T1000 (cell line): ENCODE measurements around the gene MGAT4A.
"Not testable (repeated sequence)": the region's sequence is repeated elsewhere in the genome, so short reads cannot be mapped to it uniquely, and the experiment has no call there.

ENCODE experiments used
- DNase-seq: peaks from one replicate; lab custom pipeline; 2025; ENCODE audit warnings: mixed read lengths; lab: John Stamatoyannopoulos, UW

The MGAT4A gene

DNA sequence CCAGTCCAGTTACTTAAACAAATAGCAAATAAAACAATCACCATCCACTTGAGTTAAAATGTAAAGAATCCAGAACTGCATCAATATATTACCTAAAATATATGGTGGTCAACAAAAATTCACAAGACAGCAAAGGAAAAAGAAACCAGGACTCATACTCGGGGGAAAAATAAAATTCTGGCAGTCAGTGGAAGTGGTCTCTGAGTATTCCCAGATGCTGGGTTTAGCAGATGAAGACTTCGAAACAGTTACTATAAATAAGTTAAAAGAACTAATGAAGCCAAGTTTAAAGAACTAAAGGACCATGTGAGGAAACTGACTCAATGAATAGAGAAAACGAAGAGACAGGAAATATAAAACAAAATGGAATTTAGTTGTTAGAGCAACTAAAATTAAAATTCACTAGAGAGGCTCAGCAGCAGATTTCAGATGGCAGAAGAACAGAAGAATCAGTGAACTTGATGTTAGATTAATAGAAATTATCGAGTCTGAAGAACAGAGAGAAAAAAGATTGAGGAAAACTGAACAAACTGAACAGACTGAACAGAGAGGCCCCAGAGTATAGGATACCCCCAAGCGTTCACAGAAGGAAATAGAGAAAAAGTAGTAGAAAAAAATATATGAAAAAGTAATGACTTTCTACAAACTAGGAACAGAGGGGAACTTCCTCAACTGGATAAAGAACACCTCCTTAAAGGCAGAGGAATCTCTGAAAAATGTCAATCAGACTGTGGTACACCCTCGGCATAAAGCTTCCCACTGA, 27.9 kb downstream of the MGAT4A start:
- no peak for DNase-seq

DNA sequence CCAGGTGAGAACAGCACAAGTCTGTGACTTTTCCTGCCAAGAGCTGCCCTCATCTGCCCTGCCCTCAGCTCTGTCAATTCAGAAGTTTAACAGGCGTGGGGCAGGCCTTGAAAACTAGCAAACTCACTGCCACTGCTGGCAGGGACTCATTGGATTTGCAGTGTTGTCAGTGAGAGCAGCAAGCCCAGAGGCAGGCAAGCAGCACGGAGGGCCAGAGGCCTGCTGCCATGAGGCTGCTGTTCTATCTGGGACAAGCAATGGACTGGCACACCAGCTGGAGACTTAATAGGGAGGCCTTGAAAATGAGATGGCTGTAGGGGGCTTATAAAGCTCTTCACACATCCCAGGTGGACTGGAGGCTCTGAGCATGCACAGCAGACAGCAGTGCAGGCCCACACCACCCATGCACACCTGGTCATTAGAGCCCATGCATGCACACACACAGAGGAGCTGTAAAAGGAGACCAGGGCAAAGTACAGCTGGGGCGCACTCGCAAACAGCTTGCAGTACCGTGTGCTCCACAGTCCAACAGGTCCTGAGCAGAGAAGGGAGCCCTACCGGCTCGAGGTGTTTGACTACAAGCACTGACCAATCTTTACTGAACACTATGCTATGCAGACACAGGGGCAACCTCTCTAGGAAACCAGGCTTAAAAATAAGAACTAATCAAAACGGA, 28.7 kb downstream of the MGAT4A start:
- DNase-seq: no peak

GRCh38 chr2:98701230-98701629, 29.7 kb downstream of the MGAT4A start:
- no peak for DNase-seq

DNA sequence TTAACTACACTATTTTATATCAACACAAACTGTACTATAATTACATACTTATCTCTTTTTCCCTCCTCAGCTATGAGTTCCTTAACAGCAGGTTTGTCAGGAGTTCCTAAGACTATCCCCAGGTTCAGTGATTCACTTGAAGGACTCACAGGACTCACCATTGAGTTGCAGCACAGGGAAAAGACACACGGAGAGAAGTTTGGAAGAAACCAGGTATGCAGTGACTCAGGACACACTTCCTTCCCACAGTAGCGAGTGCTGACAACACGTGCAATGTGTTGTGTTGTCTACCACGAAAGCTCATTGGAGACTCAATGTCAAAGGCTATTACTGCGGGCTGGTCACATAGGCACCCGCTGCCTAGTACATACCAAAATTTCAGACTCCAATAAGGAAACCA, 32.0 kb downstream of the MGAT4A start:
- DNase-seq: no peak

DNA sequence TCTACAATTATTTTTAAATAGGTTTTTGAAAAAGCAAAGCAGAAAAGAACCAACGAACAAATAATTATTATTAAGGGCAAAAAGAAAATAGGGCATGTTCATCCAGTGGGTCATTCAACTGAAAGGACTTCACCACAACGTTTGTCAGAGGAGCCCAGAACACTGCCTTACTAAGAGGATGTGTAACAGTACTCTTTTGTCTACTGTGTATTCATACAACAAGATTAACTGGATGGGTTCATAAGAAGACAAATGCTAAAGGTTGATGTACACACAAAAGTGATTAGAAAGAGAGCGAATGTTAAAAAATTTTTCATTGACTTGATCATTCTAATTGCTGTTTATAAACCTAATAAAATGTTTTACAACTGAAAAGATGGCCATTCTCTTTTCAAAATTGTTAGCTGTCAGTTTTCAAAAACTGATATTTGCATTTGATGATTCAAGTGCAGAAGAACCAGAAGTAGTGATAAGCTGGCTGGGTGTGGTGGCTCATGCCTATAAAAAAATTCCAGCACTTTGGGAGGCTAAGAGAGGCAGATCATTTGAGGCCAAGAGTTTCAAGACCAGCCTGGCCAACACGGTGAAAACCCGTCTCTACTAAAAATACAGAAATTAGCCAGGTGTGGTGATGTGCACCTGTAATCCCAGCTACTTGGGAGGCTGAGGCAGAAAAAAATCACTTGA, 33.1 kb downstream of the MGAT4A start:
- DNase-seq: no peak

DNA sequence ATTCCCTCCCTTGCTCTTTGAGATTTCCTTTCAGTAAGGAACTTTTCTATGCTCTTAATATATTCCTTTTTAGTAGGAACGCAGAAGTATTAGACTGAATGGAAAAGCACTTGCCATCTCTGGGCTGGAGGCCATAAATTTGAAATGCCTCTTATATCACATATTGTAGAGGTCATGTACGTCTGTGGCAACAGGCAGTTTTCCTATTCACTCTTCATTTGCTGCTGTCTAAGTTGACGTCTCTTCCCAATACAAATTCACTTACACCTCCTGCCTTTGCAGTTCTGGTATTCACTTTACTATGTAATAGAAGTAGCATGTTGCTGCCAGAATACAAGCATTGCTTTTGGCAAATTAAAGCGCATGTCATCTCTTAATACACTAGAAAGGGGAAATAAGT, 34.7 kb downstream of the MGAT4A start:
- no peak for DNase-seq

- DNase-seq: no peak
These were observed 35.7 kb downstream of the MGAT4A start for GRCh38 chr2:98695255-98695654.

- no peak for DNase-seq
These were observed 37.5 kb downstream of the MGAT4A start for GRCh38 chr2:98693477-98693876.

- no peak for DNase-seq
These were observed 38.6 kb downstream of the MGAT4A start for GRCh38 chr2:98692090-98693054.

DNA sequence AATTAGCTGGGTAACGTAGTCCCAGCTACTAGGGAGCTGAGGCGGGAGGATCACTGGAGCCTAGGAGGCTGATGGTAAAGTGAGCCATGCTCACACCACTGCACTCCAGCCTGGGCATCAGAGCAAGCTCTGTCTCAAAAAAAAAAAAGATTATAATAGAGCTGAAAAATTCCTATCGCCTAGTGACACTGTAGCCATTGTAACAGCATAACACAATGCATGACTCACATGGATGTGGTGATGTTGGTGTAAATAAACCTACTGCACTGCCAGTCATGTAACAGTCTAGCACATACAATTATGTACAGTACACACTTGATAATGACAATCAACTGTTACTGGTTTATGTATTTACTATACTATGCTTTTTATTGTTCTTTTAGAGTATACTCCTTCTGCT, 39.6 kb downstream of the MGAT4A start:
- no peak for DNase-seq

GRCh38 chr2:98685930-98686887, 44.7 kb downstream of the MGAT4A start:
- DNase-seq: no peak

- no peak for DNase-seq
These were observed 47.2 kb downstream of the MGAT4A start for GRCh38 chr2:98683728-98684127.

- DNase-seq: no peak
These were observed 54.2 kb downstream of the MGAT4A start for GRCh38 chr2:98676742-98677141.

- DNase-seq: no peak
These were observed 56.5 kb downstream of the MGAT4A start for GRCh38 chr2:98674233-98674964.

GRCh38 chr2:98669675-98670074, 61.3 kb downstream of the MGAT4A start:
- no peak for DNase-seq

DNA sequence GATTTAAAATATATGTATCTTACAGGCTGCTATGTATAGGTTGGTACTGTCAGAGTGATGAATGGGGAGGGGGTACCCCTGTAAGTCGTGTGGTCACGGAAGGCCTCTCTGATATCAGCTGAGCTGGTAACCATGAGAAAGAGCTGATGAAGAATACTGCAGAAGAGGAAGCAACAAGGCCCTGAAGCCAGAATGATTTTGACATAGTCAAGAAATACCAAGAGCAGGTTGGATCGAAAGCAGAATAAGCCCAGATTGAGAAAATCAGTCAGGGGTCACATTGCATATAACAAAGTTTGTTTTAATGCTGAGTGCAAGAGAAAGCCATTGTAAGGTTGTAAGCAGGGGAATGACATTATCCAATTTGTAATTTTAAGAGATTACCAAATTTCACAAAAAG, 65.3 kb downstream of the MGAT4A start:
- DNase-seq: no peak

GRCh38 chr2:98664323-98664722, 66.6 kb downstream of the MGAT4A start:
- no peak for DNase-seq

DNA sequence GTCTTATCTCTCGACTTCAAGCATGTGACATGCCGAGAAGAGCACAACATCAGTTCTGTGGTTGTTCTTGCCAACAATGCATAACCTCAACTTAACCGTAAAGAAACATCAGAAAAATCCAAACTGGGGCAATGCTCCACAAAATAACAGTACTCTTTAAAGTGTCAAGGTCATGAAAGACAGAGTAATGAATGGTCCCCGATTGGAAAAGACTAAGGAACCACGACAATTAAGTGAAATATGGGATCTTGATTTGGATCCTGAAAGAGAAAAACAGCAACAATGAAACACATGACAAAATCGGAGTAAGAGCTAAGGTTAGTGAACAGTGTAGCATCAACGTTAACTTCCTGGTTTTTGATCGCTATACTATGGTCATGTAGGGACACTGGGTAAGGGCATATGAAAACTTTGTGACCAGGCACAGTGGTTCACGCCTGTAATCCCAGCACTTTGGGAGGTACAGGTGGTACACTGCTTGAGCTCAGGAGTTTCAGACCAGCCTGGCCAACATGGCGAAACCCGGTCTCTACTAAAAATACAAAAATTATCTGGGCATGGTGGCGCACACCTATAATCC, 67.3 kb downstream of the MGAT4A start:
- DNase-seq: no peak

DNA sequence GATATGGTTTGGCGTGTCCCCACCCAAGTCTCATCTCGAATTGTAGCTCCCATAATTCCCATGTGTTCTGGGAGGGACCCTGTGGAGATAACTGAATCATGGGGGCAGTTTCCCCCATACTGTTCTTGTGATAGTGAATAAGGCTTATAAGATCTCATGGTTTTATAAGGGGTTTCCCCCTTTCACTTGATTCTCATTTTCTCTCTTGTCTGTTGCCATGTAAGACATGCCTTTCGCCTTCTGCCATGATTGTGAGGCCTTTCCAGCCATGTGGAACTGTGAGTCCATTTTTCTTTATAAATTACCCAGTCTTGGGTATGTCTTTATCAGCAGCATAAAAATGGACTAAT, 71.5 kb downstream of the MGAT4A start:
- DNase-seq: not testable (repeated sequence)
